ENCODE data around the gene CRPPA. TPM values are rescaled to one million over a fixed set of nuclear protein-coding genes. Genes with fewer than 3 reads are reported as not detected.

Gene CRPPA
- total RNA-seq, 3 donors from 2014 or later (not counting 1 experiment from before 2014, with no cell fraction given), result 2.1 to 4.7 (median 2.5) TPM

Other genes with a start within 250 kb of the CRPPA start
- not detected for gene SOSTDC1, start 44.2 kb upstream of the CRPPA start, total RNA-seq
- gene LRRC72, start 105.3 kb upstream of the CRPPA start, total RNA-seq, result not detected
- gene ANKMY2, start 224.2 kb upstream of the CRPPA start, total RNA-seq, result 10 to 100 TPM; 15.5 to 21.4 (median 19.4) TPM
- gene BZW2, start 224.6 kb upstream of the CRPPA start, total RNA-seq, result 10 to 100 TPM; 15.3 to 21.0 (median 19.9) TPM

Data from natural killer cell (primary cell).